GM18909 (cell line): ENCODE results near the gene SPDL1.

Source experiments
- ATAC-seq: cut with Tn5 transposase; IDR thresholded peaks from one replicate; pipeline ENCODE4 v1.9.1; 2021; ENCODE audit warnings: mild to moderate bottlenecking; ENCODE audit not compliant: unreplicated experiment, poor library complexity

The SPDL1 gene, protein sequence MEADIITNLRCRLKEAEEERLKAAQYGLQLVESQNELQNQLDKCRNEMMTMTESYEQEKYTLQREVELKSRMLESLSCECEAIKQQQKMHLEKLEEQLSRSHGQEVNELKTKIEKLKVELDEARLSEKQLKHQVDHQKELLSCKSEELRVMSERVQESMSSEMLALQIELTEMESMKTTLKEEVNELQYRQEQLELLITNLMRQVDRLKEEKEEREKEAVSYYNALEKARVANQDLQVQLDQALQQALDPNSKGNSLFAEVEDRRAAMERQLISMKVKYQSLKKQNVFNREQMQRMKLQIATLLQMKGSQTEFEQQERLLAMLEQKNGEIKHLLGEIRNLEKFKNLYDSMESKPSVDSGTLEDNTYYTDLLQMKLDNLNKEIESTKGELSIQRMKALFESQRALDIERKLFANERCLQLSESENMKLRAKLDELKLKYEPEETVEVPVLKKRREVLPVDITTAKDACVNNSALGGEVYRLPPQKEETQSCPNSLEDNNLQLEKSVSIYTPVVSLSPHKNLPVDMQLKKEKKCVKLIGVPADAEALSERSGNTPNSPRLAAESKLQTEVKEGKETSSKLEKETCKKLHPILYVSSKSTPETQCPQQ

GRCh38 chr5:169583424-169584220 is at the start of gene SPDL1:
Gene SPDL1, plus strand, starts transcription at chr5:169583773. Its CDS starts 4,644 bp downstream, at chr5:169588417.
- peak; percentile 95 for ATAC-seq

GRCh38 chr5:169534311-169534880 is 49.2 kb upstream of the SPDL1 start:
- no peak for ATAC-seq

GRCh38 chr5:169534939-169535338 is 48.6 kb upstream of the SPDL1 start:
- no peak for ATAC-seq

- no peak for ATAC-seq
Measured at GRCh38 chr5:169538944-169539343, 44.6 kb upstream of the SPDL1 start.

- ATAC-seq: no peak
Measured at GRCh38 chr5:169542811-169543210, 40.8 kb upstream of the SPDL1 start.

- no peak for ATAC-seq
Measured at GRCh38 chr5:169544264-169544950, 39.2 kb upstream of the SPDL1 start.

DNA sequence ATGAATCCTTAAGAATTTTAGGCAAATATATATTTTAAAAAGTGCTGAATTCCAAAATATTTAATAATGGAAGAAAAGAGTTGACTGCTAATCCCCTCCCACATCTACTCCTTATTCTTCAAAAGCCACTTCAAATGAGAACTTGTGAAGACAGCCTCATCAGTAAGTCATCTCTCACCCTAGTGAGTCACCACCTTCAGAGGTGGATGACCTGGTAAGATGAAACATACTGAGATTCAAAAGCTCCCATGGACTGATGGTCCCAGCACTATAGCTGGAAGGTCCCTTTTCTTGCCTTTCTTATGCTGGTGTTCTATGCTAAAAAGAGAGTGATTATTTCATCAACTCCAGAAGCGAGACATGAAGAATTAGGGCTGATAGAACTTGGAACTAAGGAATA is 37.8 kb upstream of the SPDL1 start:
- no peak for ATAC-seq

DNA sequence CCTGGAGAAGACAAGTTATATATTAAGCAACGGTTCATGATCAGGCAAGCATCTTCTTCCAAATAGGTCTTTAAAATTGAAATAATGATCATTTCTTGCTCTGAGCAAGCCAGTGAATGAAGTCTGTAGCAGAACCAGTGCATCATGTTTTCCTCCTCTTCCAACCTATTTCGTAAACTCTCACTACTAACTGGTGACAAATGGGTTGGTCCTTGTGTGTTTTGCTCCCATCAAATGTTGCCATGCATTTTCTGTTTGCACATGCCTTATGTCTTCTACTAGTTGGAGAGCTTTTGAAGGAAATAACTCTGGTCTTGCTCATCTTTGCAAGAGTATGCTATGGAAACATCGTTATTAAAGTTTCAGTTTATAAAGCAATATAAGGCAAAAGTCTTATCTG is 37.2 kb upstream of the SPDL1 start:
- no peak for ATAC-seq

GRCh38 chr5:169547508-169547907 is 36.1 kb upstream of the SPDL1 start:
- no peak for ATAC-seq

- no peak for ATAC-seq
Measured at GRCh38 chr5:169548315-169548714, 35.3 kb upstream of the SPDL1 start.

- no peak for ATAC-seq
Measured at GRCh38 chr5:169549453-169550100, 34.0 kb upstream of the SPDL1 start.

GRCh38 chr5:169550227-169550626 is 33.3 kb upstream of the SPDL1 start:
- no peak for ATAC-seq

DNA sequence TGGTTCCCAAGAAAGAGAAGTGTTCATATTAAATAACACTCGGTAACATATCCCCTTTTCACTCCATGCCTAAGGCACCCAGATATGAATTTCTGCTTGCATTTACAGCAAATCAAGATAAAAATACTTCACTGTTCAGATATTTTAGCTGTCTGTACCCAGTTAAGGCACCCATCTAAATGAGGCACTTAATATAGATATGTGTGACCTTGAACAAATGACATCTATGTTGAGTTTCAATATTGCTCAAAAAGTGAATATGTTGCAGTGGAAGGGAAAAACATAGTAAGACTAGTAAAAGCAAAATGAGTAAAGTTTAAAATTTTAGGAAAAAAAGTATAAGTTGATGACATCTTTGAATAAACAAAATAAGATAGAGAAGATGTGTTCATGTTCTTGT is 32.4 kb upstream of the SPDL1 start:
- no peak for ATAC-seq

- ATAC-seq: no peak
Measured at GRCh38 chr5:169551696-169552095, 31.9 kb upstream of the SPDL1 start.

DNA sequence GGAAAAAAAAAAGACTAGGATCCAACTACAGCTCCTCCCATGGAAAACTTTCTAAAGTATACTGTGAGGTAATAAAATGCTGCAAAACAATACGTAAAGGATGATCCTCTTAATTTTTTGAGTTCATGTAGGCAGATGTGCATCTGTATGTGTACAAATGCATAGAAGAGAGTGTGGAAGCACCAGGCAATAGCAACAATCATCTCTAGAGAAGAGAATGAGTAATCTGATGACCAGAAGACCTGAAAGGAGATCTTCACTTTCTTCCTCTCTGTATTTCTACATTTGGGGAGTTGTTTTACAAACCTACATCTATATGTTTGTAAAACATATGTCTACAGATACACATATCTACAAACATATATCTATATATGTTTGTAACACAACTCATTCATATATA is 29.3 kb upstream of the SPDL1 start:
- ATAC-seq: peak; percentile 56

GRCh38 chr5:169557838-169558237 is 25.7 kb upstream of the SPDL1 start:
- ATAC-seq: no peak

GRCh38 chr5:169561893-169562292 is 21.7 kb upstream of the SPDL1 start:
- ATAC-seq: no peak

- ATAC-seq: no peak
Measured at GRCh38 chr5:169563369-169563768, 20.2 kb upstream of the SPDL1 start.

GRCh38 chr5:169566202-169566601 is 17.4 kb upstream of the SPDL1 start:
- no peak for ATAC-seq

DNA sequence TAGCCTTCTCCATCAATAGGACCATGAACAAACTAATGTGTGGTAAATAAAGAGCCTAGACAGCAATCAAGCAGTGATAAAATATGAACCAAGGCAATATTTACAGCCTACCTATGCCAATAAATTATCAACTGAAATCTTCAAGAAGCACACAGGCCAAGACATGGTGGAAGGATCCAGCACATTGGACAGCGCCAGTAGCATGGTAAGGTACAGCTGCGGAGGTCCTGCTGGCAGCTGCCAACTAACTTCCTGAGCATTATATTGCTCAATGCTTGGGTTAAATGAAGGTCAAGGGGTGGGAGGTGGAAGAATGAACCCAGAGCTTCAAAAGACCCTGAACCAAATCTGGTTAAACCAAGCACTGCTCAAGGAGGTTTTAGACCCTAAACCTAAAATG is 16.5 kb upstream of the SPDL1 start:
- ATAC-seq: no peak
